Esophagus squamous epithelium (tissue), 4 donors: ENCODE data around the gene SERPINI1.

ENCODE experiments used
- CTCF ChIP-seq, 6 experiments: fragments of 450-650 bp in 4 of 6; fragments of 200-600 bp in 2 of 6; sonication (generic) in 2 of 6; IDR thresholded peaks; one replicate each; pipeline ENCODE4 v1.5.1; 2016 to 2019; ENCODE audit warnings: antibody characterized with exemption in 6 of 6, mild to moderate bottlenecking in 4 of 6, moderate library complexity in 4 of 6
- POLR2A ChIP-seq, 4 donors: fragments of 450-650 bp; IDR thresholded peaks; one replicate each; pipeline ENCODE4 v1.6.1; 2017; ENCODE audit warnings: antibody characterized with exemption in 4 of 4, mild to moderate bottlenecking in 4 of 4, moderate library complexity in 3 of 4

- no peak for TF ChIP-seq CTCF (IDR thresholded peaks at IDR 0.05)
- TF ChIP-seq POLR2A (IDR thresholded peaks at IDR 0.05) = no peak
Observed at GRCh38 chr3:167843886-167844285, 108.4 kb downstream of the SERPINI1 start.
